Transverse colon (tissue), 4 donors: ENCODE data around the gene TBC1D16. TPM values are rescaled to one million over a fixed set of nuclear protein-coding genes. Genes with fewer than 3 reads are reported as not detected.

ENCODE experiments used
- DNase-seq: peaks from one replicate; pipeline ENCODE4 v3.0.0-alpha.2; 2019
- H3K27ac ChIP-seq, 4 donors: fragments of 200-600 bp; sonication (generic); 2 replicates each; pipeline ENCODE4 v1.5.1; 2016 to 2018; ENCODE audit warnings: inconsistent platforms in 4 of 4
- H3K27me3 ChIP-seq: fragments of 200-600 bp; sonication (generic); 2 replicates; pipeline ENCODE4 v1.5.1; 2017; ENCODE audit warnings: inconsistent platforms
- H3K36me3 ChIP-seq, 4 donors: fragments of 200-600 bp; sonication (generic); 2 replicates each; pipeline ENCODE4 v1.5.1; 2017 to 2019; ENCODE audit warnings: inconsistent platforms in 4 of 4
- H3K4me1 ChIP-seq, 4 donors: fragments of 200-600 bp; sonication (generic); 2 replicates each; pipeline ENCODE4 v1.5.1; 2017 to 2020; ENCODE audit warnings: inconsistent platforms in 4 of 4
- H3K4me3 ChIP-seq, 4 donors: fragments of 200-600 bp; sonication (generic); 1 replicate in 1 of 4; 2 replicates in 3 of 4; pipeline versions ENCODE4 v1.5.1 to v1.6.1; 2017 to 2019; ENCODE audit warnings: inconsistent platforms in 4 of 4
- H3K9me3 ChIP-seq, 2 donors: fragments of 200-600 bp; sonication (generic); 2 replicates each; pipeline ENCODE4 v1.5.1; 2017 to 2019; ENCODE audit warnings: inconsistent platforms in 2 of 2
- EP300 ChIP-seq: sonication (generic); formaldehyde crosslinking; IDR thresholded peaks from one replicate; pipeline ENCODE4 v1.6.1; 2017; ENCODE audit warnings: antibody characterized with exemption, low read depth
- POLR2A ChIP-seq: fragments of 450-650 bp; IDR thresholded peaks from one replicate; pipeline ENCODE4 v1.6.1; 2016; ENCODE audit warnings: antibody characterized with exemption, mild to moderate bottlenecking, moderate library complexity
- POLR2AphosphoS5 ChIP-seq, 3 donors: sonication (generic); formaldehyde crosslinking; IDR thresholded peaks; one replicate each; pipeline ENCODE4 v1.6.1; 2016; ENCODE audit warnings: antibody characterized with exemption in 3 of 3
- WGBS, 2 donors: methylation state at CpG; one replicate each; pipeline ENCODE4 v1.1.5; 2018; ENCODE audit warnings: low coverage in 1 of 2; 5-methylcytosine and 5-hydroxymethylcytosine counted together
- in situ Hi-C, 4 donors: fragments of 200-750 bp; cut with MboI; loops; one replicate each; pipeline versions ENCODE4 v1.15.0 to v1.15.1; 2017; ENCODE audit warnings: low sequenced_read_pairs in 3 of 4, low pct_ligation_motif_present in 1 of 4, low pct_unique_long_range_greater_than_20kb in 1 of 4
- intact Hi-C: fragments of 100-400 bp; cut with DNase I; formaldehyde crosslinking; loops from one replicate; pipeline ENCODE4 v1.15.1; 2023; ENCODE audit warnings: low total_unique reads
- total RNA-seq, 4 donors: library from RNA; depleted of rRNA; stranded (reverse); fragments of >200 nt; gene quantifications; one replicate each; pipeline ENCODE4 v1.1.0, GENCODE V29; 2016
- TF ChIP-seq, protein P1 (sequence below), 5 experiments: fragments of 200-600 bp in 3 of 5; fragments of 450-650 bp in 2 of 5; sonication (generic) in 3 of 5; IDR thresholded peaks; 1 replicate in 2 of 5; 2 replicates in 3 of 5; pipeline ENCODE4 v1.5.1; 2016 to 2017; ENCODE audit warnings: antibody characterized with exemption in 5 of 5, inconsistent platforms in 3 of 5, mild to moderate bottlenecking in 2 of 5, moderate library complexity in 1 of 5

TBC1D16 gene
- total RNA-seq, 4 donors from 2014 or later: 12.3 to 22.4 (median 18.1) TPM

DNA sequence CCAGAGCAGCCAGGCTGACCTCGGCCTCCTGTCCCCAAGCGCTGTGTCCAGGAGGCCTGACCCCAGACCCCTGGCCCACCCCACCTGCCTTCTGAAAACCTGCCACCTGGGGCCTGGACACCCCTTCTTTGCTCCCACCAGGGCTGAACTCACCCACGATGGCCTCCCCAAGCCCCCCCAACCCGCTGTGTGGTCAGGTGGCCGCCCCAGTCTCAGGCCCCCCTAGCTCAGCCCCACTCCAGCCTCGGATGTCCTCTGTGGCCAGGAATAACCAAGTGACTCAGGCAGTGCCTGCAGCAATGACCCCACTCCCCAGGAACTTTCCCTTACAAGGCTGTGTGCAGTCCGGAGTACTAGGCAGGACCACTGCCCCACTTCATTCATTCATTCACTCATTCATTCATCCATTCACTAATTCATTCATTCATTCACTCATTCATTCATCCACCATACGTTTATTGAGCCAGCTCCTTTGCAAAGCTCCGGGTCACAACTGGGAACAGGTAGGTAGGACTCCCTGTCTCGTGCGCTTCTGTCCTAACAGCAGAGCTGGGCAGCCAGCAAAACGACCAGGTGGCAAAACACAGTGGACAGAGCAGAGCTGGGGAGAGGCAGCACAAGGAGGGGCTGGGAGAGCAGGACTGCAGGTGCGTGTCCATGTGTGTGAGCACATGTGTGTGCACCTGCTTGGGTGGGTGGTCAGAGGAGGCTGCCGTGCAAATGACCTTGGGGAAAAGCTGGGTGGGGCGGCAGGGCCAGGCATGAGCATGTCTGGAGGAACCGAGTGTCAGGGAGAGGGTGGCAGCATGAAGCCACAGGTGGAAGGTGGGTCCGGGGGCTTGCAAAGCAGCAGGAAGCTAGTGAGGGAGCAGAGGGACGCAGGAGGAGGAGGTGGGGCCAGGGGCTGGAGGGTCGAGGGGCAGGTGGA, 120.6 kb downstream of the TBC1D16 start:
- in situ Hi-C loops (no loop called here), intact Hi-C loops (no loop called here)
- WGBS, 2 donors: 45 to 64% methylated on average over 8 to 18 of the region's 19 CpGs
- Histone ChIP-seq H3K27me3 (no peaks in the 10 kb centered on the region), H3K27ac (no peak overlapping the region), H3K4me3 (no peak overlapping the region), H3K36me3 (no peaks in the 10 kb centered on the region), H3K9me3 (no peaks in the 10 kb centered on the region), H3K4me1 (peaks cover 15 to 30% (median 23%) of the 10 kb centered on the region in 4 donors)
- no peak for TF ChIP-seq EP300
- TF ChIP-seq, protein P1, sequence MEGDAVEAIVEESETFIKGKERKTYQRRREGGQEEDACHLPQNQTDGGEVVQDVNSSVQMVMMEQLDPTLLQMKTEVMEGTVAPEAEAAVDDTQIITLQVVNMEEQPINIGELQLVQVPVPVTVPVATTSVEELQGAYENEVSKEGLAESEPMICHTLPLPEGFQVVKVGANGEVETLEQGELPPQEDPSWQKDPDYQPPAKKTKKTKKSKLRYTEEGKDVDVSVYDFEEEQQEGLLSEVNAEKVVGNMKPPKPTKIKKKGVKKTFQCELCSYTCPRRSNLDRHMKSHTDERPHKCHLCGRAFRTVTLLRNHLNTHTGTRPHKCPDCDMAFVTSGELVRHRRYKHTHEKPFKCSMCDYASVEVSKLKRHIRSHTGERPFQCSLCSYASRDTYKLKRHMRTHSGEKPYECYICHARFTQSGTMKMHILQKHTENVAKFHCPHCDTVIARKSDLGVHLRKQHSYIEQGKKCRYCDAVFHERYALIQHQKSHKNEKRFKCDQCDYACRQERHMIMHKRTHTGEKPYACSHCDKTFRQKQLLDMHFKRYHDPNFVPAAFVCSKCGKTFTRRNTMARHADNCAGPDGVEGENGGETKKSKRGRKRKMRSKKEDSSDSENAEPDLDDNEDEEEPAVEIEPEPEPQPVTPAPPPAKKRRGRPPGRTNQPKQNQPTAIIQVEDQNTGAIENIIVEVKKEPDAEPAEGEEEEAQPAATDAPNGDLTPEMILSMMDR (IDR thresholded peaks at IDR 0.05): no peak
- no peak for TF ChIP-seq POLR2A
- no peak for TF ChIP-seq POLR2AphosphoS5 (IDR thresholded peaks at IDR 0.05)
- no peak for DNase-seq

DNA sequence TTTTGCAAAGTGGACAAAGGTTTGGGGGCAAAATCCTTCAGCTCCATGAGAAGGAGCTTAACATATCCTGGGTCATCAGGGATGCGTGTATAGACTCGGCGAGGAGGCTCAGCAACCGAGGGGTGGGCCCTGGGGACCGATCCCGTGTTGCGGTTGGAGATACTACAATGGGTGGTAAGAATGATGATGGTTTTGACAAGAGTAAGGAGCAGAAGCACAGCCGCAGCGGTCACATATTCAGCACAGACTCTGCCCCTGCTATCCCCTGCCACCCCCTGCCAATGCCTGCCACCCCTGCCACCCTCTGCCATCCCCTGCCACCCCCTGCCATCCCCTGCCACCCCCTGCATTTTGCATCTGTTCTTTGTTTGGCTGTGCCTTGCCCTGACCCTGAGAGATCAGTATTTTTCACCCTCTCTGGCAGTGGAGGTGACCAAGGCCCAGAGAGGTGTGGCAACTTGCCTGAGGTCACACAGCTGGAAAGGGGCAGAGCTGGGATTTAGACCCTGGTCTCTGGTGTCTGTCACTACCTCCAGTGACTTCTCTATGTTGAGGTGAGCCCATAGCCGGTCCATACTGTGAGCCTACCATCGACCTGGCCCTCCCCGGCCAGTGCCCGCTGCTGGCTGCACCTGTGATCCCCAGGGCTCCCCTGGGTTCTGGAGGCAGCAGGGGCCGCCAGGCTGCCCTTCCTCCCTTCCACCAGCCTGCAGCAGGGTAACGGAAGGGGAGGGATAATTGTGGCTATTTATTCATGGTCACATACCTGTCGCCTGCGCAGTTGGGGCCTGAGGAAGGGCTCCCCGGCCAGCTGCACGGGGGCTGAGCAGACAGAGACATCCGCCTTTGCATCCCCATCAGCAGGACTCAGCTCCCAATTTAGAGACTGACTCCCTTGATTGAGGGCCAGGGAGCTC, 121.5 kb downstream of the TBC1D16 start:
- Histone ChIP-seq H3K4me1 (peaks cover 9 to 20% (median 15%) of the 10 kb centered on the region in 4 donors), H3K4me3 (no peak overlapping the region), H3K27ac (no peak overlapping the region), H3K9me3 (no peaks in the 10 kb centered on the region), H3K36me3 (no peaks in the 10 kb centered on the region), H3K27me3 (no peaks in the 10 kb centered on the region)
- TF ChIP-seq, protein P1 (IDR thresholded peaks at IDR 0.05): no peak
- TF ChIP-seq POLR2A (no peak), EP300 (no peak), POLR2AphosphoS5 (IDR thresholded peaks at IDR 0.05) (no peak)
- 88% methylated on average over 18 of the region's 20 CpGs; no CpG with 5 or more reads in 1 of the 2 donors for WGBS, 2 donors
- in situ Hi-C loops: no loop called here
- DNase-seq: no peak
- intact Hi-C loops: no loop called here

DNA sequence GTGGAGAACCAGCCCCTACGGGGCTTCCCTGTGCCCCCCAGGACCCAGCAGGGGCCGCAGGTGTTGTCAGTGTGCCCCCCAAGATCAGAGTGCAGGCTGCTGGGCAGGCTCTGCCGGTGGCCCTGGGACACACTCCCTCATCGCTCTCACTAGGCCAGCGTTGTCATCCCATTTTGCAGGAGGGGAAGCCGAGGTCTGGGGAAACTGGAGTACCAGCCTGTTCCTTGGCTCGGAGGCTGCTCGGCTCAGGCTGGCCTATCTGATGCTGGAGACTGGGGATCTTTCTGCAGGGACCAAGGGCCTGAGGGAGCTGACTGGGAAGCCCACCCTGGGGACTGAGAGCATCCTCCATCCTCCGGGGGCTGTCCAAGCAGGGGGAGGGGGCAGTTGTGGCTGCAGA, 122.2 kb downstream of the TBC1D16 start:
- TF ChIP-seq EP300 (no peak), POLR2A (no peak), POLR2AphosphoS5 (IDR thresholded peaks at IDR 0.05) (no peak)
- TF ChIP-seq, protein P1 (IDR thresholded peaks at IDR 0.05): no peak
- Histone ChIP-seq H3K36me3 (no peaks in the 10 kb centered on the region), H3K27me3 (no peaks in the 10 kb centered on the region), H3K9me3 (no peaks in the 10 kb centered on the region), H3K27ac (no peak overlapping the region), H3K4me3 (no peak overlapping the region), H3K4me1 (peaks cover 3 to 13% (median 9%) of the 10 kb centered on the region in 4 donors)
- 94% methylated on average over 9 of the region's 9 CpGs; no CpG with 5 or more reads in 1 of the 2 donors for WGBS, 2 donors
- intact Hi-C loops (no loop called here), in situ Hi-C loops (no loop called here)
- no peak for DNase-seq
